Stomach (tissue), 4 donors: ENCODE data around the gene C1orf56.

Experiments used
- CTCF ChIP-seq, 7 experiments: fragments of 450-650 bp in 4 of 7; fragments of 200-600 bp in 3 of 7; sonication (generic) in 3 of 7; IDR thresholded peaks; one replicate each; pipeline ENCODE4 v1.5.1; 2016 to 2019; ENCODE audit warnings: antibody characterized with exemption in 7 of 7, control low read depth in 2 of 7, mild to moderate bottlenecking in 1 of 7
- EP300 ChIP-seq: sonication (generic); formaldehyde crosslinking; IDR thresholded peaks from one replicate; pipeline ENCODE4 v1.6.1; 2017; ENCODE audit warnings: antibody characterized with exemption
- POLR2A ChIP-seq, 4 donors: fragments of 450-650 bp; IDR thresholded peaks; one replicate each; pipeline ENCODE4 v1.6.1; 2016; ENCODE audit warnings: antibody characterized with exemption in 4 of 4, control low read depth in 2 of 4, mild to moderate bottlenecking in 1 of 4, moderate library complexity in 1 of 4
- POLR2AphosphoS5 ChIP-seq, 3 donors: sonication (generic); formaldehyde crosslinking; IDR thresholded peaks; one replicate each; pipeline ENCODE4 v1.6.1; 2016; ENCODE audit warnings: antibody characterized with exemption in 3 of 3

DNA sequence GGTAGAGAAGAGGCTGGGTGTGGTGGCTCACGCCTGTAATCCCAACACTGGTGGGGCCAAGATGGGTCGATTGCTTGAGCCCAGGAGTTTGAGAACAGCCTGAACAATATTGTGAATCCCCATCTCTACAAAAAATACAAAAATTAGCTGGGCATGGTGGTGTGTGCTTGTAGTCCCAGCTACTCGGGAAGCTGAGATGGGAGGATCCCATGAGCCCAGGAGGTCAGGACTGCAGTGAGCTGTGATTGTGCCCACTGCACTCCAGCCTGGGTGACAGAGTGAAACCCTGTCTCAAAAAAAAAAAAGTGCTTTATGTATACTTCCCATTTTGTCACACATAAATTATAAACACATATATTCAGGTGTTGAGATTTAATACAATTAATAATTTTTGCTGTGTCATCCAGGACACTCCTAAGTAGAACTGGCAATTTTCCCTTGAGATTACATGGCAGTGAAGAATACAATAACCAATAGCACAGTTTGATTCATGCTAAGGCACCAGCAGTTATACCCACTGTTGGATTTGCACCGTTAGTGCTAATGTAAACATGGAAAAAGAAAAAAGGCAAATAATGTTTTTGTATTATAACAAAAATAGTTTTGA is 38.5 kb downstream of the C1orf56 start:
- TF ChIP-seq POLR2AphosphoS5 (IDR thresholded peaks at IDR 0.05) (no peak), POLR2A (IDR thresholded peaks at IDR 0.05) (no peak), CTCF (IDR thresholded peaks at IDR 0.05) (no peak), EP300 (no peak)
